ENCODE measurements around the gene BAZ2B. TPM values are rescaled to one million over a fixed set of nuclear protein-coding genes. Genes with fewer than 3 reads are reported as not detected.

The BAZ2B gene
- total RNA-seq, 1 experiment from 2014 or later: 37.4 TPM

Other genes starting within 250 kb of the BAZ2B start
- 98.2 and 124 TPM in 2 replicates for gene MARCHF7, start 96.0 kb upstream of the BAZ2B start, total RNA-seq (2014; rRNA removed)
- gene CD302, start 181.7 kb upstream of the BAZ2B start, total RNA-seq (2014; rRNA removed): 6.3 and 9.0 TPM in 2 replicates

Data from LHCN-M2 (cell line).